Activated T-helper 1 cell treated with anti-CD3 and anti-CD28 coated beads, Interleukin-12 subunit alpha, Interleukin-12 subunit beta, Interleukin-2, Interleukin-4 antibody, amounts not matched to agents 30 ng/mL and 10 ng/mL and 1 ng/mL, durations not matched to agents 14 hours and 24 hours and 36 hours (primary cell): ENCODE data around the gene NINJ1. TPM values are rescaled to one million over a fixed set of nuclear protein-coding genes. Genes with fewer than 3 reads are reported as not detected.

Experiments used
- DNase-seq: peaks from one replicate; pipeline ENCODE4 v3.0.0; 2021; ENCODE audit warnings: low spot score
- H3K27ac Mint-ChIP-seq: one replicate; pipeline ENCODE4 v1.8.0; 2021; ENCODE audit warnings: mild to moderate bottlenecking, mixed read lengths
- H3K27me3 Mint-ChIP-seq: one replicate; pipeline ENCODE4 v1.8.0; 2022; ENCODE audit warnings: mild to moderate bottlenecking, moderate library complexity, mixed read lengths; ENCODE audit not compliant: insufficient read depth
- H3K36me3 Mint-ChIP-seq: one replicate; pipeline ENCODE4 v1.8.0; 2021; ENCODE audit warnings: low read depth, mixed read lengths
- H3K4me1 Mint-ChIP-seq: one replicate; pipeline ENCODE4 v1.8.0; 2021; ENCODE audit warnings: low read depth, mixed read lengths
- H3K4me3 Mint-ChIP-seq: one replicate; pipeline ENCODE4 v1.8.0; 2021; ENCODE audit warnings: mild to moderate bottlenecking, moderate library complexity, mixed read lengths
- H3K9me3 Mint-ChIP-seq: one replicate; pipeline ENCODE4 v1.8.0; 2021; ENCODE audit warnings: mixed read lengths
- intact Hi-C: fragments of 100-400 bp; cut with micrococcal nuclease; formaldehyde crosslinking; loops from one replicate; pipeline ENCODE4 v1.15.1; 2024
- total RNA-seq: library from RNA; stranded (reverse); gene quantifications from 2 replicates; pipeline ENCODE4 v1.2.3, GENCODE V29; 2022

Gene NINJ1
- total RNA-seq, 1 donor from 2014 or later: 94.2 TPM

DNA sequence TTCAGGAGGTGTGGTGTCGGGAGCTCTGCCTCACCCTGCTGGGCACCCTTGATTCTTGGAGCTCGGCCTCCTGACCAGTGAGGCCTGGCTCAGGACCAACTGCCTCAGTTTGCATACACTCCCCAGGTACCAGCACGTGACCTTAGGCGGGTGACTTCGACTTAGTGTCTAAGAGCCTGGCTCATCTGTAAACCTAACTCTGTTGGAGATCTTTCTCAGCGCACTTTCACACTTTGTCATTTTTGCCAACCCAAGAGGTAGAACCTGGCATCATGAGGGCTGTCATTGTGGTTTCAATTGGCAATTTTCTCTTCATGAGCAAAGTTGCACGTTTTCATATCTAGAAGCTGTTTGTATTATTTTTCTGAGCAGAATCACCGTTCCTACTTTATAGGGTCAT, 36.5 kb upstream of the NINJ1 start:
- Mint-ChIP-seq H3K4me1 (peaks cover 4% of the 10 kb centered on the region), H3K9me3 (no peaks in the 10 kb centered on the region), H3K27me3 (peaks cover 18% of the 10 kb centered on the region), H3K4me3 (no peak overlapping the region), H3K27ac (no peak overlapping the region), H3K36me3 (no peaks in the 10 kb centered on the region)
- intact Hi-C loops: no loop called here
- no peak for DNase-seq

DNA sequence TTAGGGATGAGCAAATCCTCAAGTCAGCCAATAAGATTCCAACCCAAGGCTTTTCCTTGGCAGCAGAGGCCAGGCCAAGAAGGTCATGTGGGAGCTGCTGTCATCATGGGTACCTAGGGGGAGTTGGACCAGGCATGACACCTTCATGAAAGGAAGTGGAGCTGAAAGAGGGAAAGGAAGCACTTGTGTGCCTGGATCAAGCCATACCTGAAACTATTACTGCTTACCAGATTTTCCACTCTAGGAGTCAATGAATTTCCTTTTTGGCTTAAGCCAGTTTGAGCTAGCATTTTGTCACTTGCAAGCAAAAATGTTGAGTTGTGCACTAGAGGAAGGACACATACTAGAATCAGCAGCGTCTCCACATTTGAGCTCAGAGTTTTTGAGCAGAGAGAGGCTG, 35.4 kb upstream of the NINJ1 start:
- Mint-ChIP-seq H3K27ac (no peak overlapping the region), H3K4me3 (no peak overlapping the region), H3K27me3 (peaks cover 18% of the 10 kb centered on the region), H3K4me1 (peaks cover 4% of the 10 kb centered on the region), H3K36me3 (no peaks in the 10 kb centered on the region), H3K9me3 (no peaks in the 10 kb centered on the region)
- intact Hi-C loops: no loop called here
- no peak for DNase-seq

DNA sequence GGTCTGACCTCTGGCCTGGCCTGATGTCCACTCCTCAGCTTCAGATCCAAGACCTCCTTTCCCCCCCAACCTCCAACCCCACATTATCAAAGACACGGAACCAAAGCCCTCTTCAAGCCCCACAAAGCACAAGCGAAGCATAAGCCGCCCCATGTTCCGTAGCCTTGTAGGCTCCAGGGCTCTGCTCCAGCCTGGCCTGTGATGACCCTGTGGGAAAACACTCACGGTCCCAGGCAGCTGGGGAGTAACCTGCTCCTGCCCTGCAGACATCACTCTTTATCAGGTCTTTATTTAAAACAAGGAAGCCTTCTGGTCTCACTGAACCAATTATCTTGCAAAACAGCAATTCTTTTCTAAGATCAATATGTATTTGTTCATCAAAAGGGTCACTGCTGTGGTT, 34.5 kb upstream of the NINJ1 start:
- intact Hi-C loops: no loop called here

DNA sequence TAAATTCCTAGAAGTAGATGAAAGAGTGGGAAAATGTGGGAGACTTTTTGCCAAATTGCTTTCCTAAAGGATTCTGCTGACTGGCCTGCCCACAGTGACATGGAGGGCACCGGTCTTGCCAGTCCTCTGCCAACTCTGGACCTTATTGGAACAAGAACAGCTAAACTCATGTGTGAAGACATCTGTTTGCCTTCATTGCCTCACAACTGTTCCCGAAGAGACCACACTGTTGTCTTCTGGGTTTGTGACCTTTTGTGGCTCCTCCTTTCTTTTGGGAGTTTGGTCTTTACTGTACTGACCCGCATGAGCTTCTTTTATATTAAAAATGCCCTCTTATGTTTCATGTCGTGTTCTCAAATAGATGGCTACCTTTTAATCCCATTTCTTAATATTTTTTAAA, 33.8 kb upstream of the NINJ1 start:
- intact Hi-C loops: no loop called here
- H3K9me3 Mint-ChIP-seq: no peaks in the 10 kb centered on the region

More for the DNA sequence above, 34.5 kb upstream of the NINJ1 start:
- peaks cover 4% of the 10 kb centered on the region for H3K4me1 Mint-ChIP-seq
- peaks cover 15% of the 10 kb centered on the region for H3K27me3 Mint-ChIP-seq
- H3K4me3 Mint-ChIP-seq: no peak overlapping the region
- no peaks in the 10 kb centered on the region for H3K9me3 Mint-ChIP-seq
- H3K36me3 Mint-ChIP-seq: no peaks in the 10 kb centered on the region
- H3K27ac Mint-ChIP-seq: no peak overlapping the region
- DNase-seq: no peak

DNA sequence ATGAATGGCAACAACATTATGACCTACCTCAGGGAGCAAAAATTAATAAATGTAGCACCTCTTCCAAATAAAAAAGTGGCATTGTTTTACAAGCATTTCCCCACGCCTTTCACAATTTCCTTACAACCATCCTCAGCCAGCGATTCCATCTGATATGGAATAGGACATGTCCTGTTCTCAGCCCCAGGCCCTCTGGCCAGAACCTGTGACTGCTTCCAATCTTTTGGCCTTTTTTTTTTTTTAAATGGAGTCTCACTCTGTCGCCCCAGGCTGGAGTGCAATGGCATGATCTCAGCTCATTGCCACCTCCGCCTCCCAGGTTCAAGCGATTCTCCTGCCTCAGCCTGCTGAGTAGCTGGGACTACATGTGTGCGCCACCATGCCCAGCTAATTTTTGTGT, 33.1 kb upstream of the NINJ1 start:
- Mint-ChIP-seq H3K27ac (no peak overlapping the region), H3K4me3 (no peak overlapping the region), H3K4me1 (peaks cover 4% of the 10 kb centered on the region), H3K36me3 (no peaks in the 10 kb centered on the region), H3K27me3 (peaks cover 15% of the 10 kb centered on the region), H3K9me3 (no peaks in the 10 kb centered on the region)
- DNase-seq: no peak
- intact Hi-C loops: no loop called here

More for the DNA sequence above, 33.8 kb upstream of the NINJ1 start:
- Mint-ChIP-seq H3K27me3 (peaks cover 15% of the 10 kb centered on the region), H3K4me3 (no peak overlapping the region), H3K27ac (no peak overlapping the region), H3K4me1 (peaks cover 4% of the 10 kb centered on the region), H3K36me3 (no peaks in the 10 kb centered on the region)
- no peak for DNase-seq

DNA sequence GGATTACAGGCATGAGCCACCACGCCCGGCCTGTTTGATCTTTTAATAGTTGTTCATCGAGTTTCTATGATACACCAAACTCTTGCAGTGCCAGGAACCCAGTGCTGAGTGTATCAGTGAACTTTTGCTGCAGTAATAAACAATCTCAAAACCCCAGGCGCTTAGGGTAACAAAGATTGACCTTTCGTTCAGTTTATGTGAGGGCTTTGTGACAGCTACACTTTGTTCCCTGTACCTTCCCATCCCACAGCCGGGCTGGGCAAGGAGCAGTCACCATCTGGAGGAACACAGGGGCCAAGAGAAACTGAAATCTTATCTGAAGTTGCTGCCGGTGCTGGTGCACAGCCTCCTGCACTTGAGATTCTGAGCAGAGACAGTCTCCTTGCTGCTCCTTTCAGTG, 32.6 kb upstream of the NINJ1 start:
- H3K4me1 Mint-ChIP-seq: peaks cover 4% of the 10 kb centered on the region
- no peak overlapping the region for H3K27ac Mint-ChIP-seq
- no peaks in the 10 kb centered on the region for H3K36me3 Mint-ChIP-seq

DNA sequence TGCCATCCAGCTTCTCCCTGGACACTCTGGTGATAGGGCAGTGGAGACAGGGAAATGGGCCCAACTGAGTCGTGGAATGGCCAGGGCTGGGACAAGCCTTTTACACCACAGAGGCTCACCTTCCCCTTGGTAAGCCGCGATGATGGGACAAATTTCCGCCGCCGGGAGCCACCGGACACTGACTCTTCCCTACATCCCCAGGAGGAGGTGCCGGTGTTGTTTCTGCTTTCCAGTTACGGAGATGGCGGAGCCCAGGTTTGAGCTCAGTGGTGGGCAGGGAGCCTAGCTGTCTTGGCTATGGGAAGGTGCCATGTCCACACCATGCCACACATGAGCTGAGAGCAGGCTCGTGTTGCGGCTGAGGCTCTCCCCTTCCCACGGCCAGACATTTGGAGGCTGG, 30.0 kb upstream of the NINJ1 start:
- no peak for DNase-seq
- intact Hi-C loops: no loop called here
- Mint-ChIP-seq H3K4me1 (peaks cover 6% of the 10 kb centered on the region), H3K27me3 (peaks cover 10% of the 10 kb centered on the region), H3K4me3 (no peak overlapping the region), H3K27ac (no peak overlapping the region), H3K36me3 (no peaks in the 10 kb centered on the region), H3K9me3 (no peaks in the 10 kb centered on the region)

More for the DNA sequence above, 32.6 kb upstream of the NINJ1 start:
- no peaks in the 10 kb centered on the region for H3K9me3 Mint-ChIP-seq
- H3K27me3 Mint-ChIP-seq: peaks cover 15% of the 10 kb centered on the region
- intact Hi-C loops: no loop called here
- no peak for DNase-seq
- no peak overlapping the region for H3K4me3 Mint-ChIP-seq

DNA sequence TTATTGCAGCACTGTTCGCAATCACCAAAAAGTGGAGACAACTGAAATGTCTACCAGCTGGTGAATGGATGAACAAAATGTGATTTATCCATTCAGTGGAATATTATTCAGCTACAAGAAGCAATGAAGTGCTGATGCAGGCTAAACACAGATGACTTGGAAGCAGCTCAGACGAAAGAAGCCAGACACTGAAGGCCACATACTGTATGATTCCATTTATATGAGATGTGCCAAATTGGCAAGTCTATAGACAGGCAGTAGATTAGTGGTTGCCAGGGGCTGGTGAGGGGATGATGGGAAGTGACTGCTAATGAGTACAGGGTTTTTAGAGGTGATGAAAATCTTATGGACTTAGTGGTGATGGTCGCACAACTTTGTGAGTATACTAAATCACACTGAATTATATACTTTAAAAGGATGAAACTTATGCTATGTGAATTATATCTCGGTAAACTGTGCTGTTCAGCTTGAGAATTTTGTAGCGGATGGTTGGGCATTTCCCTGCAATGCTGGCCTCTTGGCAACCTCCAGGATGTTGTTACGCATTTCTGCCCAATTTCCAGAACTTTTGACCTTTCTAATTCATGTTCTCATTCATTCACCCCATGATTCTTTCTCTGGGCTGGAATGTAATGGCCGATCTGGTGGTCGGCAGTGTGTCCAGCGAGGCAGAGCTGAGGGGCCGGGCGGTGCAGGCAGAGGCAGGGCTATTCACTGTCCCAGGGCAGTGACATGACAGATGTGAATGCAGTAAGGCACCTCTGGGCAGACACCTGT, 27.9 kb upstream of the NINJ1 start:
- no peak for DNase-seq
- H3K36me3 Mint-ChIP-seq: no peaks in the 10 kb centered on the region
- H3K27ac Mint-ChIP-seq: no peak overlapping the region
- peaks cover 7% of the 10 kb centered on the region for H3K4me1 Mint-ChIP-seq
- peaks cover 4% of the 10 kb centered on the region for H3K27me3 Mint-ChIP-seq
- no peaks in the 10 kb centered on the region for H3K9me3 Mint-ChIP-seq
- H3K4me3 Mint-ChIP-seq: no peak overlapping the region
- intact Hi-C loops: loop anchor here (2.0 kb wide), 1 partner anchor 23 kb away; the partner anchor contains the start of gene WNK2

DNA sequence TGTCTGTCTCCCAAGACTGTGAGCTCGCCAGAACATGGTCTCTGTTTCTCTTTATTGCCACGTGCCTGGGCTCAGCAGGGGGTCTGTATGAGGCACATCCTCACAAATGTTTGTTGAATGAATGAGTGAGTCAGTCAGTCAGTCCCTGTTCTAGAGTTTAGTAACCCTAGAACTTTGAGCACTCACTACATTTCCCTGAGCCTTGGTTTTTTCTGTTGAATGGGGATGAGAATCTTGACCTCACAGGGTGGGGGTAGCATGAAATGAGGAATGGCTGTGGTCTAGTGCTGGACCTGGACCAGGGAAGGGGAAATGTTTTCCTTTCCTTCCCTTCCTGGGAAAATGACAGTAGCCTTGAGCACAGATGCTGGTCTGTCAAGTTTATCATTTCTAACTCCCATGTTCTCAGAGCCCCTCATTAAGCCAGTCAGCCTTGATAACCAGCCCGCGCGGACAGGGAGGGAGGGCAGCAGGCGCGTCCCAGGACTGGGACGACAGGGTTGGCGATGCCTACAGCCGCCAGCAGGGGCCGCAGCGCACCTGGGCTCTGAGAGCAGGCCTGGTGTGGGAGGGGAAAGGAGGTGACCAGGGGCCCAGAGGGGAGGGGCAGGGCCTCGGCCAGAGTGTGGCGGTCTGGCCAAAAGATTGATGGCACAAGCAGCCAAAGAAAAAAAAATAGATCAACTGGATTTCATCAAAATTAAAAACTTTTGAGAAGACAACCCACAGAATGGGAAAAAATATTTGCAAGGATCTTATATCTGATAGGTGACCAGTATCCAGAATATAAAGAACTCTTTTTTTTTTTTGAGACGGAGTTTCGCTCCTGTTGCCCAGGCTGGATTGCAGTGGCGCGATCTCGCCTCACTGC, 25.8 kb upstream of the NINJ1 start:
- H3K9me3 Mint-ChIP-seq: peaks cover 4% of the 10 kb centered on the region
- H3K36me3 Mint-ChIP-seq: no peaks in the 10 kb centered on the region
- peak; percentile 67 for DNase-seq
- no peak overlapping the region for H3K27ac Mint-ChIP-seq
- H3K4me1 Mint-ChIP-seq: peaks cover 25% of the 10 kb centered on the region
- no peak overlapping the region for H3K4me3 Mint-ChIP-seq
- intact Hi-C loops: loop anchor here (1.0 to 10.0 kb wide), 8 partner anchors 25 to 803 kb away; partner anchors contain the start of genes WNK2 and ZNF484
- no peaks in the 10 kb centered on the region for H3K27me3 Mint-ChIP-seq

DNA sequence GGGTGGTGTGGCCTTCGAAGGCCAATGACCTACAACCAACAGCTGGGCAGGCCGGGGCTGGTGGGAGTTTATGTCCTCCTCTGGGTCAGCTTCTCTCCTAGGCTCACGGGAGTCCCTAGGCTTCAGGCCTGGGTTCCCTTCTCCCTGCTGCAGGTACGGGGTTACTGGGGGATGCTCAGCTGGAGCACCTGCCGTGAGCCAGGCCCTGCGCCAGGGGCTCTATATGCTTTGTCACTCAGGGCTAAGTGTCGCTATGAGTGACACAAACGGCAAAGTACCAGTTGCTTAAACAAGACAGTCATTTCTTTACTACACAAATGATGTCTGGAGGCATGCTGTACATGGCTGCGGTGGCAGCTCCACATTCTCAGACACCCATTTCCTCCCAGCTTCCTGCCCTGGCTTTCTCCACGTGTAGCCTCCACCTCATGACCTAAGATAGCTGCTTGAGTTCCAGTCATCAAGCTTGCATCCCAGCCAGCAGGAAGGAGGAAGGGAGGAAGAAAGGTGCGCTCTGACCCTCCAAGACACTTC, 22.5 kb upstream of the NINJ1 start:
- no peaks in the 10 kb centered on the region for H3K27me3 Mint-ChIP-seq
- peaks cover 33% of the 10 kb centered on the region for H3K4me1 Mint-ChIP-seq
- H3K27ac Mint-ChIP-seq: peak overlapping the region; percentile 83
- peak; percentile 51 for DNase-seq
- intact Hi-C loops: loop anchor here (1.0 to 10.0 kb wide), 6 partner anchors 10 to 282 kb away; partner anchors contain the start of genes CARD19, NINJ1 and ZNF484
- H3K9me3 Mint-ChIP-seq: peaks cover 4% of the 10 kb centered on the region
- no peaks in the 10 kb centered on the region for H3K36me3 Mint-ChIP-seq
- H3K4me3 Mint-ChIP-seq: no peak overlapping the region

DNA sequence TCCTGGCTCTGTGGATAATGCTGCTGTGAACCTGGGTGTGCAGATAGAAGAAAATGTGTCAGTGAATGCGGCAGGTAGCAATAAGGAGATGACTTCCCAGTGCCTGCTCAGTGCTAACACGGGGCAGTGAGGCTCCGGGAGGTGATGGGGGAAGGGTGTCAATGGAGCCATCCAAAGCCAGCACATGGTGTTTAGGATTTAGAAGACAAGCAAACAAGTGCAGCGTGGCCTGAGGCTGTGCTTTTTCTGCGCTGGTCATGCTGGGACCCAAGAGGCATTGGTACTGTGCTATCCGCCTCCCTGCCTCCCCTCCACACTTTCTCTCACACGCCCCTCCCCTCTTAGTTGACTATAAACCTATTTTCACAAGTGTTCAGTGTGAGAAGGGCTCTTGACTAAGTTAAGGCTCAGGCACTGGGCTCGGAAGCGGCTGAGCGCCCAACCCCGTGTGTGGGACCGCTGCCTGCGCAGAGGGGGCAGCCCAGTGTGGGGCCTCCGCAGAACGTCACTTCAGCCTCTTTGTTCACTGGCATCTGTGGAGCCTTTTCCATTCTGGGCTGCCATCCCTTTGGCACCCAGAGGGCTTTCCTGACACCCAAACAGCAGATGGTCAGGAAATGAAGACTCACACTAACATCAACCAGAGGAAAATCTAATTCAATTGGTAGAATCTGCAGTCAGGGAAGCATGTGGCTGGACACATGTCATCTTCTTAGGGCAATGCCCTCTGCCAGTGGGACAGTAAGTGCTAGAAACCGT, 21.8 kb upstream of the NINJ1 start:
- Mint-ChIP-seq H3K4me3 (no peak overlapping the region), H3K27me3 (no peaks in the 10 kb centered on the region), H3K36me3 (no peaks in the 10 kb centered on the region), H3K27ac (peak overlapping the region; percentile 83), H3K9me3 (peaks cover 4% of the 10 kb centered on the region), H3K4me1 (peaks cover 33% of the 10 kb centered on the region)
- intact Hi-C loops: loop anchor here (1.0 to 10.0 kb wide), 6 partner anchors 10 to 281 kb away; partner anchors contain the start of genes CARD19, NINJ1 and ZNF484
- no peak for DNase-seq

DNA sequence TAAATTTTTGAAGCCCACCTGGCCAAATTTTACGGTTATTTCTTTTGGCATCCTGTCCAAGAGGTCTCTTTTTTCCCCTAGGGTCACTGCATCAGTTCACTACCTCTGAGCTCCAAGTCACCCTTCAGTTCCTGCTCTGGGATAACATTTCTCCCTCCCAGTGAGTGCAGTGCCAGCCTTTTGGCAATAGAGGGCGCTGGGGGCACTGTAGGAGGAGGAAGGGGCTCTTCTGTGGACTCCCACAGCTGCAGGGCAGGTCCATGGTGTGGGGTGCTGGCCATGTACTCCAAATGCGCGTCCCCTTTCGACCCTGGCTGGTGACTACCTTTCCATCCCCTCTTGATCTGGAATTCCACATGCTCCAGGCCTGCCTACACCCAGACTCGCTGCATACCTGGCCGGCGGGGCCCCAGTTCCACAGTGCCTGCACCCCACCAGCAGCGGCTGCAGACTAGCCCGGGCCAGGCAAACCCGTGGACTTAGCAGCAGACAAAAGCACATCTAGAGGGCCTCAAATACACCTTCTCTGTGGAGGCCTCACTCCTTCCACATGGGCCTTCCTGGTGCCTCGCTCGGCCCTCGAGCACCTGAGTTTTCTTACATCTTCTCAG, 20.3 kb upstream of the NINJ1 start:
- DNase-seq: peak; percentile 28
- intact Hi-C loops: loop anchor here (10.0 kb wide), 1 partner anchor 280 kb away; the partner anchor contains the start of gene ZNF484
- no peak overlapping the region for H3K4me3 Mint-ChIP-seq
- H3K36me3 Mint-ChIP-seq: peaks cover 1% of the 10 kb centered on the region
- peaks cover 41% of the 10 kb centered on the region for H3K4me1 Mint-ChIP-seq
- H3K27me3 Mint-ChIP-seq: no peaks in the 10 kb centered on the region
- peaks cover 4% of the 10 kb centered on the region for H3K9me3 Mint-ChIP-seq
- no peak overlapping the region for H3K27ac Mint-ChIP-seq
